Thoracic aorta (tissue), 2 donors: Measurements from ENCODE around the gene SLC31A2. TPM values are rescaled to one million over a fixed set of nuclear protein-coding genes. Genes with fewer than 3 reads are reported as not detected.

Experiments used
- ATAC-seq: fragments of 150-250 bp; one replicate; pipeline ENCODE4 v1.8.0; 2017; ENCODE audit warnings: low read depth; ENCODE audit not compliant: insufficient number of reproducible peaks, low FRiP score
- DNase-seq: peaks from one replicate; pipeline ENCODE4 v3.0.0-alpha.2; 2020; ENCODE audit warnings: low spot score
- H3K27ac ChIP-seq, 2 donors: fragments of 200-600 bp; sonication (generic); 1 replicate in 1 of 2; 2 replicates in 1 of 2; pipeline ENCODE4 v1.5.1; 2016; ENCODE audit warnings: mild to moderate bottlenecking in 2 of 2, moderate library complexity in 2 of 2
- H3K27me3 ChIP-seq: fragments of 200-600 bp; sonication (generic); replicated peaks from 2 replicates; pipeline ENCODE4 v1.6.0; 2016; ENCODE audit warnings: mild to moderate bottlenecking; ENCODE audit not compliant: insufficient read depth
- H3K36me3 ChIP-seq: fragments of 200-600 bp; sonication (generic); one replicate; pipeline ENCODE4 v1.5.1; 2016
- H3K4me1 ChIP-seq, 2 donors: fragments of 200-600 bp; sonication (generic); 1 replicate in 1 of 2; 2 replicates in 1 of 2; pipeline versions ENCODE4 v1.5.1 to v1.6.0; 2016; ENCODE audit warnings: low read depth in 2 of 2, mild to moderate bottlenecking in 1 of 2; ENCODE audit not compliant: control insufficient read depth in 1 of 2
- H3K4me3 ChIP-seq: fragments of 200-600 bp; sonication (generic); 2 replicates; pipeline ENCODE4 v1.5.1; 2016; ENCODE audit warnings: mild to moderate bottlenecking
- H3K9me3 ChIP-seq: fragments of 200-600 bp; sonication (generic); 2 replicates; pipeline ENCODE4 v1.5.1; 2016
- total RNA-seq, 2 donors: library from RNA; depleted of rRNA; stranded (reverse); fragments of >200 nt; gene quantifications; one replicate each; pipeline versions ENCODE4 v1.1.0 to v1.2.3, GENCODE V29; 2016
- TF ChIP-seq, protein P1 (sequence below): fragments of 200-600 bp; sonication (generic); IDR thresholded peaks from one replicate; pipeline ENCODE4 v1.5.1; 2019; ENCODE audit warnings: antibody characterized with exemption

The SLC31A2 gene
- total RNA-seq, 2 donors from 2014 or later: 15.2 to 17.2 TPM

DNA sequence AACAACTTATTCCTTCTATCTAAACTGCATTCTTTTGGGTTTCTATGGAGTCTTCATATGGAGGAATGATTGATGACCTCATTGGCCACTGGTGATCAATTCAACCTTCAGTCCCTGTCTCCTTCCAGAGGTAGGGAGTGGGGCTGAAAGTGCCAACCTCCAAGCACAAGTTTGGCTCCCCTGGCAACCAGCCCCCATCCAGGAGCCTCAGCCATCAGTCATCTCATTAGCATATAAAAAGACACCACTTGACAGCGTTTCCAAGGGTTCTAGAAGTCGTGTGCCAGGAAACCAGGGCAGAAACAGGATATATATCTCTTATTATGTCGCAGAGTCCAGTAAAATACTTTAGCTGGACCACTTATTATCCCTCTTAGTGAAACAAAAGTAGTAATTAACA lies 9.8 kb downstream of the SLC31A2 start:
- Histone ChIP-seq H3K36me3 (peaks cover 29% of the 10 kb centered on the region), H3K4me3 (no peak overlapping the region), H3K27me3 (no peaks in the 10 kb centered on the region), H3K9me3 (no peaks in the 10 kb centered on the region), H3K27ac (no peak overlapping the region), H3K4me1 (no peaks in the 10 kb centered on the region)
- DNase-seq (no peak), ATAC-seq (no peak)
- TF ChIP-seq, protein P1, sequence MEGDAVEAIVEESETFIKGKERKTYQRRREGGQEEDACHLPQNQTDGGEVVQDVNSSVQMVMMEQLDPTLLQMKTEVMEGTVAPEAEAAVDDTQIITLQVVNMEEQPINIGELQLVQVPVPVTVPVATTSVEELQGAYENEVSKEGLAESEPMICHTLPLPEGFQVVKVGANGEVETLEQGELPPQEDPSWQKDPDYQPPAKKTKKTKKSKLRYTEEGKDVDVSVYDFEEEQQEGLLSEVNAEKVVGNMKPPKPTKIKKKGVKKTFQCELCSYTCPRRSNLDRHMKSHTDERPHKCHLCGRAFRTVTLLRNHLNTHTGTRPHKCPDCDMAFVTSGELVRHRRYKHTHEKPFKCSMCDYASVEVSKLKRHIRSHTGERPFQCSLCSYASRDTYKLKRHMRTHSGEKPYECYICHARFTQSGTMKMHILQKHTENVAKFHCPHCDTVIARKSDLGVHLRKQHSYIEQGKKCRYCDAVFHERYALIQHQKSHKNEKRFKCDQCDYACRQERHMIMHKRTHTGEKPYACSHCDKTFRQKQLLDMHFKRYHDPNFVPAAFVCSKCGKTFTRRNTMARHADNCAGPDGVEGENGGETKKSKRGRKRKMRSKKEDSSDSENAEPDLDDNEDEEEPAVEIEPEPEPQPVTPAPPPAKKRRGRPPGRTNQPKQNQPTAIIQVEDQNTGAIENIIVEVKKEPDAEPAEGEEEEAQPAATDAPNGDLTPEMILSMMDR: no peak

DNA sequence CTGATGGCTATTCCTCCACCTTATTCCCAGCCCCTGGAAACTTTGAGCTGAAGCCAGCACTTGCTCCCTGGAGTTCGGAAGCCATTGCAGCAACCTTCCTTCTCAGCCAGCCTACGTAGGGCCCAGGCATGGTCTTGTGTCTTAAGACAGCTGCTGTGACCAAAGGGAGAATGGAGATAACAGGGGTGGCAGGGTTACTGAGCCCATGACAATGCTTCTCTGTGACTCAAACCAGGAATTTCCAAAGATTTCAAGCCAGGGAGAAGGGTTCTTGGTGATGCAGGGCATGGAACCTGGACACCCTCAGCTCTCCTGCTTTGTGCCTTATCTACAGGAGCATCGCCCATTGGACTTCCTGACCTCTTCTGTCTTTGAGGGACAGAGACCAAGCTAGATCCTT lies 12.2 kb downstream of the SLC31A2 start:
- Histone ChIP-seq H3K36me3 (peaks cover 50% of the 10 kb centered on the region), H3K4me1 (no peaks in the 10 kb centered on the region)

DNA sequence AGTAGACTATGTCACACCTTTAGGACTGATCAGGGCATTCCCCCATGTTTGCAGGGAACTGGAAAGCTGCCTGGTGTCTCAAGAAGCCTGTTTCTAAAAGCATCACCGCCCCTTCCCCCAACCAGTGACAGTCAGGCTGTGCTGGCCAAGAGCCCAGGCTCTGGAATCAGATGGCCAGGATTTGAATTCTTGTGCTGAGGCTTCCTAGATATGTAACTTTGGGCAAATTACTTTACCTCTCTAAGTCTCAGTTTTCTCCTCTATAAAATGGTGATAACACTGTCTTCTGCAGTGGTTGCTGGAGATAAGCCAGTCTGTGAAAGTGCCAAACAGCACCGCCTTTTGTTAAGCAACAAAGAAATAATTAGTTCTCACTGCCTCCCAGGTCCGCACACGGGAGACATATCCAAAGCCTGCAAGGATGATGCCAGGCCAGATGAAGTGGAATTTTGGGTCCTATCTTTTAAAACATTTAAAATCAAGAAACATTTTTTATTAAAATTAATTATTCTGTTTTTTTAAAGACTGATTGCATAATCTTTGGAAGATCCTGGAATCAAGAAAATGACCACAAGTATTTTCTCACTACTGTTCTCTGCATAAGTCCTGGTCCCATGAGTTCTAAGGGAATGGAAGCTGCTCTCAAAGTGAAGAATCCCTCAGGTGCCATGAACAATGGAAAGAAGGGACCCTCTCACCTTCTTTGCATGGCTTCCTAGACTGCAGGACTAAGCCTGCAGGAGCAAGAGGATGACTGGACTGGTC lies 13.9 kb downstream of the SLC31A2 start:
- Histone ChIP-seq H3K4me1 (no peaks in the 10 kb centered on the region), H3K36me3 (peaks cover 62% of the 10 kb centered on the region), H3K27me3 (no peaks in the 10 kb centered on the region), H3K4me3 (no peak overlapping the region), H3K27ac (no peak overlapping the region), H3K9me3 (no peaks in the 10 kb centered on the region)
- no peak for DNase-seq
- ATAC-seq: no peak
- TF ChIP-seq, protein P1: no peak

More for the DNA sequence above, 12.2 kb downstream of the SLC31A2 start:
- Histone ChIP-seq H3K4me3 (no peak overlapping the region), H3K27me3 (no peaks in the 10 kb centered on the region), H3K27ac (no peak overlapping the region), H3K9me3 (no peaks in the 10 kb centered on the region)
- DNase-seq (no peak), ATAC-seq (no peak)
- TF ChIP-seq, protein P1: no peak

DNA sequence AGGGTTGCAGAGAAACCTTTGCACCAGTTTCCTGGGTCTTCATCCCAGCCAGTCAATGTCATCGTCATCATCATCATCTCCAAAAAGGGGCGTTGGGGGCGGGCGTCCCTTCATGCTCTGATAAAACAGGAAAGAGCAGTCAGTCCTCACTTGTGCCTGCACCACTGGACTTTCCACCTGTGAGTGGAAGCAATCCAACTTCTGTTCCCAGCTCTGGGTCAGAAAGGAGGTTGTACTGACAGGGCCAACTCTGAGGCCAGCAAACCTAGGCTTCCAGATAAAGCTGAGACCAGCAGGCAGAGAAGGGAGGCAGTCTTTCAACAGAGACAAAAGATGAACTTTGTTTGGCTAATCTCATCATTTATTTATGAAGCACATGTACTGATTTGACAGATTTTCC lies 15.2 kb downstream of the SLC31A2 start:
- ATAC-seq: no peak

DNA sequence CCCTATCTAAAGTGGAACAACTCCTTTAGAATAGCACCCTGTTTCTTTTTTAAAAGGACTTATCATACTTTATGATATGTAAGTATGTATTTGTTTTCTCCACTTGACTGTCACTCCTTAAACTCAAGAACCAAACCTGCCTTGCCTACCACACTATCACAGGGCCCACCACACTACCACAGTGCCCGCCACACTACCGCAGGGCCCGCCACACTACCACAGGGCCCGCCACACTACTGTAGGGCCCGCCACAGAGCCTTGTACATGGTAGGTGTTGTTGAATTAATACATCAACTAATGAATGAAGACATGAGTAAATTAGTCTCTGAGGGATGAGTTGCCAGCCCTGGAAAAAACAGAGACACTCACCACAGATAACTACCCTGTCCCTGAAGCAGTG lies 18.0 kb downstream of the SLC31A2 start:
- Histone ChIP-seq H3K4me3 (no peak overlapping the region), H3K9me3 (no peaks in the 10 kb centered on the region), H3K27ac (no peak overlapping the region), H3K36me3 (peaks cover 82% of the 10 kb centered on the region), H3K27me3 (no peaks in the 10 kb centered on the region), H3K4me1 (no peaks in the 10 kb centered on the region)
- ATAC-seq (no peak), DNase-seq (no peak)
- TF ChIP-seq, protein P1: no peak

More for the DNA sequence above, 15.2 kb downstream of the SLC31A2 start:
- Histone ChIP-seq H3K27me3 (no peaks in the 10 kb centered on the region), H3K27ac (no peak overlapping the region), H3K9me3 (no peaks in the 10 kb centered on the region), H3K4me1 (no peaks in the 10 kb centered on the region), H3K36me3 (peaks cover 75% of the 10 kb centered on the region), H3K4me3 (no peak overlapping the region)
- DNase-seq: no peak
- TF ChIP-seq, protein P1: no peak
